ENCODE data around the gene NTM. TPM values are rescaled to one million over a fixed set of nuclear protein-coding genes. Genes with fewer than 3 reads are reported as not detected.

NTM gene
- polyA plus RNA-seq, 1 experiment, result 33.6 TPM

DNA sequence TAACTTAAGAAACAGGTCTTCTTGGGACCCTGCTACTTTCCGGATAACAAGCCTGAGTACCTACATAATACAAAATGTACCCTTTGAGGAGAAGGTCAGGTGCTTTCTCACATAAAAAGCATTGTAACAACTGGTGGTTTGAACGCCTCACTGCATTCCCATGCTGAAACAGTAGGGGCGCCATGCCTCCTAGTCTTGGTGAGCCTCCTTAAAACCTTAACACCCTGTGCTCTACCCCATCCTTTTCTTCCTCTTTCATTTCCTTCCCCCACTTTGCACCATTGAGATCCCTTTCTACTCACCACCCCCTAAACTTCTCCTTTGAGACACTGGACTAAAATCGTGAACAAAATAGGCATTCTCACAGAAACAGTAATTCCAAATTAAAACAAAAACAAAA, 729.3 kb downstream of the NTM start:
- H3K36me3 ChIP-seq (ENCODE audit: control insufficient read depth, insufficient read depth, low read length), result no peaks in the 10 kb centered on the region
- CTCF ChIA-PET, result interaction anchor here (0.8 to 1.6 kb wide), 3 partner anchors 12 to 180 kb away, joined by 3 to 5 read pairs (median 4); no protein-coding TSS in a partner anchor
- no peak overlapping the region for H3K4me3 ChIP-seq (ENCODE audit: low read depth, low read length)
- no peak for DNase-seq (ENCODE audit: low read depth)
- TF ChIP-seq, protein P1, sequence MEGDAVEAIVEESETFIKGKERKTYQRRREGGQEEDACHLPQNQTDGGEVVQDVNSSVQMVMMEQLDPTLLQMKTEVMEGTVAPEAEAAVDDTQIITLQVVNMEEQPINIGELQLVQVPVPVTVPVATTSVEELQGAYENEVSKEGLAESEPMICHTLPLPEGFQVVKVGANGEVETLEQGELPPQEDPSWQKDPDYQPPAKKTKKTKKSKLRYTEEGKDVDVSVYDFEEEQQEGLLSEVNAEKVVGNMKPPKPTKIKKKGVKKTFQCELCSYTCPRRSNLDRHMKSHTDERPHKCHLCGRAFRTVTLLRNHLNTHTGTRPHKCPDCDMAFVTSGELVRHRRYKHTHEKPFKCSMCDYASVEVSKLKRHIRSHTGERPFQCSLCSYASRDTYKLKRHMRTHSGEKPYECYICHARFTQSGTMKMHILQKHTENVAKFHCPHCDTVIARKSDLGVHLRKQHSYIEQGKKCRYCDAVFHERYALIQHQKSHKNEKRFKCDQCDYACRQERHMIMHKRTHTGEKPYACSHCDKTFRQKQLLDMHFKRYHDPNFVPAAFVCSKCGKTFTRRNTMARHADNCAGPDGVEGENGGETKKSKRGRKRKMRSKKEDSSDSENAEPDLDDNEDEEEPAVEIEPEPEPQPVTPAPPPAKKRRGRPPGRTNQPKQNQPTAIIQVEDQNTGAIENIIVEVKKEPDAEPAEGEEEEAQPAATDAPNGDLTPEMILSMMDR (IDR thresholded peaks at IDR 0.05; ENCODE audit: insufficient read depth, low read depth, low read length), result no peak
- no peaks in the 10 kb centered on the region; the same call in 1 of the 2 replicates for H3K27me3 ChIP-seq (ENCODE audit: control insufficient read depth, insufficient read depth, low read length)
- POLR2A ChIA-PET, result no interaction called here

DNA sequence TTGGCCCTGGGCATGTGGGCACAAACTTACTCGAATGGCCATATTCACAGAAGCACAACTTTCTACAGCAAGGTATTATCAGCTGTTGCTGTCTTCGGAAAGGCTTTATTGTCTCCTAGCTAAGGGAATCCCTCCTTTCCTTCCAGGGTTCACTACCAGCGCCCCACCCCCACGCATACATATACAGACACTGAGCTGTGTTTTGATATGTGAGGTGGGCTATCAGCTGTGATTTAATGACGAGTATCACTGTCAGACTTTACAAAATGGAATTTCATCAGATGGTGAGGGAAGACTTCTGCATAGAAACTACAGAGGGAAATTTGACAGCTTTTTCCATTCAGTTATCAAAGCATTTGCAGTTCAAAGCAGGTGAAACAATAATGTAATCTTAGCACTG, 730.2 kb downstream of the NTM start:
- no peak for DNase-seq (ENCODE audit: low read depth)
- TF ChIP-seq, protein P1 (IDR thresholded peaks at IDR 0.05; ENCODE audit: insufficient read depth, low read depth, low read length), result no peak
- no peaks in the 10 kb centered on the region; the same call in 1 of the 2 replicates for H3K27me3 ChIP-seq (ENCODE audit: control insufficient read depth, insufficient read depth, low read length)
- H3K4me3 ChIP-seq (ENCODE audit: low read depth, low read length), result no peak overlapping the region
- CTCF ChIA-PET, result interaction anchor here (0.8 to 1.6 kb wide), 4 partner anchors 11 to 840 kb away, joined by 3 to 5 read pairs (median 3); no protein-coding TSS in a partner anchor
- POLR2A ChIA-PET, result interaction anchor here (0.6 kb wide), 1 partner anchor 353 kb away, joined by 3 read pairs; no protein-coding TSS in a partner anchor
- H3K36me3 ChIP-seq (ENCODE audit: control insufficient read depth, insufficient read depth, low read length), result no peaks in the 10 kb centered on the region

DNA sequence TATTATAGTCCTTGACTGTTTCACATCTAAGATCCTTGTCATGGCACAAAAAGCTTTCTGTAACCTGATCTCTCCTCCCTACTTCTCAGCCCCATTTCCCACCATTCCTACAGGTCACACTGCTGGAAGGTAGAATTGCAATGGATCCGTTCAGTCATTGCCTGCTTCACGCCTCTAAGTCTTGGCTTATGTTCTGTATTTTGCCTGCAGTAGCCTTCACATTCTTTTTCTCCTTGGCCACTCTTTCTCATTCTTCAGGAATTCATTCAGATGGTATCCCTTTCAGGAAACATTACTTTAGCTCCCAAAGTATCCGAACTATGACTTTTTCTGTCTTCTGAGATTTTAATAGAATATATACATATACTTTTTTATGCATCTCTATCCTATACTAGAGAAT, 731.5 kb downstream of the NTM start:
- ChIA-PET CTCF (interaction anchor here (0.7 to 1.3 kb wide), 4 partner anchors 9 to 1186 kb away, joined by 4 read pairs; partner anchors contain the start of gene SNX19), POLR2A (no interaction called here)

DNA sequence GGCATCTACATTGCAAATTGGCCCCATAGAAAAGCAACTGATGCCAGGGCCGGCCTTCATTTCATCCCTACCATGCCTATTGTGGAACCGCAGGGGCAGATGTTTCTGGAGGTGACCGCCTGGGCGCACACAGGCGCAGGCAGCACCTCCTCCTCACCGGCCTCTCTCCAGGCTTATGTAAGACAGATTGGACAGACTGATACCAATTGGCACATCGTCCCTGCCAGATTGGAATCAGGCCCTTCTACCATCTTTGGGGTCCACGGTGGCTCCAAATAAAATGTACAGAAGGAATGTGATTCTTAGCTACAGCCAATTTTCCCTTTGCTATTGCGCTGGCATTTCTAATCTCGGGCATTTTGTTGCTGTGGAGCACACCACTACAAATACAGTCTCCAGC, 732.6 kb downstream of the NTM start:
- ChIA-PET CTCF (no interaction called here), POLR2A (no interaction called here)
- Histone ChIP-seq H3K4me3 (ENCODE audit: low read depth, low read length) (no peak overlapping the region), H3K36me3 (ENCODE audit: control insufficient read depth, insufficient read depth, low read length) (no peaks in the 10 kb centered on the region), H3K27me3 (ENCODE audit: control insufficient read depth, insufficient read depth, low read length) (no peaks in the 10 kb centered on the region)
- TF ChIP-seq, protein P1 (IDR thresholded peaks at IDR 0.05; ENCODE audit: insufficient read depth, low read depth, low read length), result no peak
- DNase-seq (ENCODE audit: low read depth), result no peak

More for the DNA sequence above, 731.5 kb downstream of the NTM start:
- no peak overlapping the region for H3K4me3 ChIP-seq (ENCODE audit: low read depth, low read length)
- TF ChIP-seq, protein P1 (IDR thresholded peaks at IDR 0.05; ENCODE audit: insufficient read depth, low read depth, low read length), result no peak
- DNase-seq (ENCODE audit: low read depth), result no peak
- H3K36me3 ChIP-seq (ENCODE audit: control insufficient read depth, insufficient read depth, low read length), result no peaks in the 10 kb centered on the region
- H3K27me3 ChIP-seq (ENCODE audit: control insufficient read depth, insufficient read depth, low read length), result no peaks in the 10 kb centered on the region; the same call in 1 of the 2 replicates

DNA sequence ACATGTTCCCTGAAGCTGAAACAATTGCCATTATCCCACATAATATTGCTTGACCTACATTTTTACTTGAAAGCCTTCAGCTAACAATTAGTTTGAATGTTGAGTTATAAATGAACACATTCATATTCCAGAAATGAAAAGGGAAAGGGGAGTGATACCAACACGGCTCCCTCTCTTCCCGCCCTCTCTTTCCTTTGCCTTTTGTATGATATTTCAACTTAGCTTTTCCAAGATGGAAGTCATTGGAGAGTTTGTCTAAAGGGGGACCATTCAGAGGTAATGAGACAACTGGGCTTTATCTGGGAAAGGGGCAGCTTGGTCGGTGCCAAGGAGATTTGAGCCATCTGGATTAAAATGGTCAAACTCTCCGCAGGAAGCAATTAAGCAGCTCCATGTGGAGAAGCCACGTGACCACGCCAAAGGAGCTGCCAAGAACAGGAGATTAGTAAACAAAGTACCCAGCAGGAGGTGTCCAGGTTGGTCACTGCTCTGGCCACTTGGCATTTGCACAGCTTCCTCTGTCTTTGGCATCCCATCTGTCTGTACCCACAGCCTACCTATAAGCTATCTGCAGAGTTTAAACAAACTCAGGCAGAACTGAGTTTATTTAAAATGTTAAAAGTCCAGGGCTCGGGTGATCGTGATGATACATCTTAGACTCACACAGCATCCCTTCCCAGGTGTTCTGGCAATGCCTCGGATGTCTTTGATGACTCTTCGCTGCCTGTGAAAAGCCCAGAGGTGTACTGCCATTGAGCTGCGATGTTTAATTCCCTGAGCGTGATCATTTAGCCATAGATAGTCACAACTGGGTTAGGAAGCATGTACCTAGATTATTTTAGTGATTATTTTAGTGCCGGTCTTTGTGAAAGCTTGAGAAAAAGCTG, 735.9 kb downstream of the NTM start:
- TF ChIP-seq, protein P1 (IDR thresholded peaks at IDR 0.05; ENCODE audit: insufficient read depth, low read depth, low read length), result no peak
- ChIA-PET POLR2A (no interaction called here), CTCF (interaction anchor here (0.5 to 1.5 kb wide), 4 partner anchors 12 to 239 kb away, joined by 3 to 4 read pairs (median 4); no protein-coding TSS in a partner anchor)
- H3K36me3 ChIP-seq (ENCODE audit: control insufficient read depth, insufficient read depth, low read length), result no peaks in the 10 kb centered on the region
- no peak for DNase-seq (ENCODE audit: low read depth)
- H3K4me3 ChIP-seq (ENCODE audit: low read depth, low read length), result no peak overlapping the region
- no peaks in the 10 kb centered on the region for H3K27me3 ChIP-seq (ENCODE audit: control insufficient read depth, insufficient read depth, low read length)

Data from BJ (cell line).